Liver (tissue), 3 donors: Measurements from ENCODE around the gene UXS1.

Experiments used
- ATF3 ChIP-seq: IDR thresholded peaks from 2 replicates; pipeline ENCODE4 v1.6.1; 2016; ENCODE audit warnings: antibody characterized with exemption
- CTCF ChIP-seq: fragments of 150-350 bp; IDR thresholded peaks from 2 replicates; pipeline ENCODE4 v1.5.1; 2017; ENCODE audit warnings: improper control_type of control experiment, low read depth, low read length; ENCODE audit not compliant: missing input control
- GABPA ChIP-seq, 2 donors: IDR thresholded peaks in 1 of 2; conservative IDR thresholded peaks in 1 of 2; 2 replicates each; pipeline ENCODE4 v1.6.1; 2016; ENCODE audit warnings: antibody characterized with exemption in 2 of 2, mild to moderate bottlenecking in 1 of 2, moderate library complexity in 1 of 2
- HNF4A ChIP-seq, 2 donors: conservative IDR thresholded peaks; 2 replicates each; pipeline ENCODE4 v1.6.1; 2016; ENCODE audit warnings: antibody characterized with exemption in 2 of 2, mild to moderate bottlenecking in 2 of 2
- RAD21 ChIP-seq, 2 donors: IDR thresholded peaks; 2 replicates each; pipeline ENCODE4 v1.6.1; 2016; ENCODE audit warnings: antibody characterized with exemption in 2 of 2, mild to moderate bottlenecking in 2 of 2
- REST ChIP-seq: IDR thresholded peaks from 2 replicates; pipeline ENCODE4 v1.6.1; 2016; ENCODE audit warnings: antibody characterized with exemption, mild to moderate bottlenecking
- RXRA ChIP-seq, 2 donors: IDR thresholded peaks; 2 replicates each; pipeline ENCODE4 v1.6.1; 2017 to 2018; ENCODE audit warnings: antibody characterized with exemption in 2 of 2, mild to moderate bottlenecking in 1 of 2
- TAF1 ChIP-seq: conservative IDR thresholded peaks from 2 replicates; pipeline ENCODE4 v1.6.1; 2016; ENCODE audit warnings: antibody characterized with exemption, mild to moderate bottlenecking
- donor health status: healthy.
- donor health status: healthy.

- TF ChIP-seq REST (no peak), CTCF (no peak), TAF1 (no peak), HNF4A (conservative IDR thresholded peaks at IDR 0.05) (no peak), RAD21 (IDR thresholded peaks at IDR 0.05) (no peak), GABPA (IDR thresholded peaks at IDR 0.05 in 1 of 2, conservative IDR thresholded peaks at IDR 0.05 in 1 of 2) (no peak), RXRA (IDR thresholded peaks at IDR 0.05) (no peak), ATF3 (no peak)
These were observed 150.1 kb downstream of the UXS1 start for GRCh38 chr2:106044021-106044420.
